ENCODE data around the gene DLG2. TPM values are rescaled to one million over a fixed set of nuclear protein-coding genes. Genes with fewer than 3 reads are reported as not detected.

DLG2 gene
- polyA plus RNA-seq, 3 donors = 0.24 to 0.39 TPM; not detected in 1

GRCh38 chr11:84300092-84300491 is 1327.1 kb downstream of the DLG2 start:
- H2AFZ ChIP-seq (ENCODE audit: insufficient read depth, low read depth, low read length, poor library complexity, severe bottlenecking) = no peak overlapping the region
- Mint-ChIP-seq H3K4me1 (no peaks in the 10 kb centered on the region), H3K4me3 (no peak overlapping the region), H3K27me3 (ENCODE audit: low read depth in 3 of 3) (no peaks in the 10 kb centered on the region), H3K27ac (no peak overlapping the region), H3K9me3 (peaks cover 0 to 4% (median 2%) of the 10 kb centered on the region in 7 donors), H3K36me3 (no peaks in the 10 kb centered on the region)
- H3K9ac ChIP-seq (ENCODE audit: insufficient read depth, low read length, poor library complexity, severe bottlenecking) = no peak overlapping the region
- H3K36me3 ChIP-seq (replicated peaks in 1 of 2; ENCODE audit: control insufficient read depth in 1 of 2, insufficient read depth in 2 of 2, low read length in 2 of 2) = no peaks in the 10 kb centered on the region
- H3K4me3 ChIP-seq (replicated peaks in 1 of 3; ENCODE audit: low read depth in 2 of 3, low read length in 3 of 3) = no peak overlapping the region
- H3K27ac ChIP-seq (ENCODE audit: low read depth in 1 of 2, low read length in 2 of 2) = no peak overlapping the region
- no peak for TF ChIP-seq CTCF (IDR thresholded peaks at IDR 0.05)
- no peaks in the 10 kb centered on the region for H3K79me2 ChIP-seq (ENCODE audit: insufficient read depth, low read length)
- no peak for DNase-seq
- H4K20me1 ChIP-seq (ENCODE audit: insufficient read depth, low read length) = no peaks in the 10 kb centered on the region
- no peaks in the 10 kb centered on the region for H3K4me1 ChIP-seq (ENCODE audit: control insufficient read depth in 1 of 2, insufficient read depth in 2 of 2, low read length in 2 of 2)
- intact Hi-C loops (cut with micrococcal nuclease) = no loop called here
- H3K4me2 ChIP-seq (replicated peaks; ENCODE audit: extremely low read depth, low read length, poor library complexity, severe bottlenecking) = no peak overlapping the region
- peaks cover 3 to 11% of the 10 kb centered on the region in 2 donors for H3K9me3 ChIP-seq (replicated peaks in 1 of 2; ENCODE audit: control insufficient read depth in 1 of 2, insufficient read depth in 1 of 2, low read length in 2 of 2)
- WGBS (ENCODE audit: insufficient coverage) = no CpG with 5 or more reads among the region's 1 CpG
- no peaks in the 10 kb centered on the region for H3K27me3 ChIP-seq (ENCODE audit: control insufficient read depth in 2 of 2, insufficient read depth in 2 of 2, low read length in 2 of 2)

GRCh38 chr11:84297570-84297969 is 1329.6 kb downstream of the DLG2 start:
- no peak overlapping the region for H3K9ac ChIP-seq (ENCODE audit: insufficient read depth, low read length, poor library complexity, severe bottlenecking)
- no peak overlapping the region for H3K4me2 ChIP-seq (replicated peaks; ENCODE audit: extremely low read depth, low read length, poor library complexity, severe bottlenecking)
- no peak overlapping the region for H3K27ac Mint-ChIP-seq
- peaks cover 0 to 11% of the 10 kb centered on the region in 2 donors for H3K9me3 ChIP-seq (replicated peaks in 1 of 2; ENCODE audit: control insufficient read depth in 1 of 2, insufficient read depth in 1 of 2, low read length in 2 of 2)
- H3K9me3 Mint-ChIP-seq = peaks cover 0 to 4% (median 2%) of the 10 kb centered on the region in 7 donors
- no peaks in the 10 kb centered on the region for H3K36me3 ChIP-seq (replicated peaks in 1 of 2; ENCODE audit: control insufficient read depth in 1 of 2, insufficient read depth in 2 of 2, low read length in 2 of 2)
- no peak for TF ChIP-seq CTCF (IDR thresholded peaks at IDR 0.05)
- no peak overlapping the region for H3K27ac ChIP-seq (ENCODE audit: low read depth in 1 of 2, low read length in 2 of 2)
- H4K20me1 ChIP-seq (ENCODE audit: insufficient read depth, low read length) = no peaks in the 10 kb centered on the region
- H3K36me3 Mint-ChIP-seq = no peaks in the 10 kb centered on the region
- H3K4me1 ChIP-seq (ENCODE audit: control insufficient read depth in 1 of 2, insufficient read depth in 2 of 2, low read length in 2 of 2) = no peaks in the 10 kb centered on the region
- intact Hi-C loops (cut with micrococcal nuclease) = no loop called here
- 79% methylated on average over 2 of the region's 2 CpGs for WGBS (ENCODE audit: insufficient coverage)
- no peak overlapping the region for H3K4me3 ChIP-seq (replicated peaks in 1 of 3; ENCODE audit: low read depth in 2 of 3, low read length in 3 of 3)
- no peaks in the 10 kb centered on the region for H3K27me3 Mint-ChIP-seq (ENCODE audit: low read depth in 3 of 3)
- DNase-seq = no peak
- H3K79me2 ChIP-seq (ENCODE audit: insufficient read depth, low read length) = no peaks in the 10 kb centered on the region
- no peaks in the 10 kb centered on the region for H3K4me1 Mint-ChIP-seq
- H2AFZ ChIP-seq (ENCODE audit: insufficient read depth, low read depth, low read length, poor library complexity, severe bottlenecking) = no peak overlapping the region
- H3K4me3 Mint-ChIP-seq = no peak overlapping the region
- no peaks in the 10 kb centered on the region for H3K27me3 ChIP-seq (ENCODE audit: control insufficient read depth in 2 of 2, insufficient read depth in 2 of 2, low read length in 2 of 2)

All from CD14-positive monocyte (primary cell).